AG09319 (cell line): ENCODE measurements around the gene IFFO2.

ENCODE experiments used
- DNase-seq: peaks from one replicate; pipeline ENCODE4 v3.0.0-alpha.2; 2010; ENCODE audit warnings: low read depth; ENCODE audit errors: extremely low read depth
- TF ChIP-seq, protein P1 (sequence below): IDR thresholded peaks from 2 replicates; pipeline ENCODE4 v1.5.1; 2011; ENCODE audit warnings: low read depth, mild to moderate bottlenecking, inconsistent platforms, low read length, moderate library complexity

IFFO2 gene

DNA sequence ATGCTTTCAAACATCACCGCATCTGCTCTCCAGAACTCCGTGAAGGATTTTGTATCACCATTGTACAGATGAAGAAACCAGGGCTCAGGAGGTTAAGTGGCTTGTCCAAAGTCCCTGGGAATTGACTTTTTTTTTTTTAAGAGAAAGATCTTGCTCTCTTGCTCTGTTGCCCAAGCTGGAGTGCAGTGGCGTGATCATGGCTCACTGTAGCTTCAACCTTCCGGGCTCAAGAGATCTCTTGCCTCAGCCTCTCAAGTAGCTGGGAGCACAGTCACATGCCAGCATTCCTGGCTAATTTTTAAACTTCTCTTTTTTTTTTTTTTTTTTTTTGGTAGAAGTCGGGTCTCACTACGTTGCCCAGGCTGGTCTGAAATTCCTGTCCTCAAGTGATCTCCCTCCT is 90.2 kb downstream of the IFFO2 start:
- DNase-seq: no peak
- TF ChIP-seq, protein P1, sequence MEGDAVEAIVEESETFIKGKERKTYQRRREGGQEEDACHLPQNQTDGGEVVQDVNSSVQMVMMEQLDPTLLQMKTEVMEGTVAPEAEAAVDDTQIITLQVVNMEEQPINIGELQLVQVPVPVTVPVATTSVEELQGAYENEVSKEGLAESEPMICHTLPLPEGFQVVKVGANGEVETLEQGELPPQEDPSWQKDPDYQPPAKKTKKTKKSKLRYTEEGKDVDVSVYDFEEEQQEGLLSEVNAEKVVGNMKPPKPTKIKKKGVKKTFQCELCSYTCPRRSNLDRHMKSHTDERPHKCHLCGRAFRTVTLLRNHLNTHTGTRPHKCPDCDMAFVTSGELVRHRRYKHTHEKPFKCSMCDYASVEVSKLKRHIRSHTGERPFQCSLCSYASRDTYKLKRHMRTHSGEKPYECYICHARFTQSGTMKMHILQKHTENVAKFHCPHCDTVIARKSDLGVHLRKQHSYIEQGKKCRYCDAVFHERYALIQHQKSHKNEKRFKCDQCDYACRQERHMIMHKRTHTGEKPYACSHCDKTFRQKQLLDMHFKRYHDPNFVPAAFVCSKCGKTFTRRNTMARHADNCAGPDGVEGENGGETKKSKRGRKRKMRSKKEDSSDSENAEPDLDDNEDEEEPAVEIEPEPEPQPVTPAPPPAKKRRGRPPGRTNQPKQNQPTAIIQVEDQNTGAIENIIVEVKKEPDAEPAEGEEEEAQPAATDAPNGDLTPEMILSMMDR: no peak

DNA sequence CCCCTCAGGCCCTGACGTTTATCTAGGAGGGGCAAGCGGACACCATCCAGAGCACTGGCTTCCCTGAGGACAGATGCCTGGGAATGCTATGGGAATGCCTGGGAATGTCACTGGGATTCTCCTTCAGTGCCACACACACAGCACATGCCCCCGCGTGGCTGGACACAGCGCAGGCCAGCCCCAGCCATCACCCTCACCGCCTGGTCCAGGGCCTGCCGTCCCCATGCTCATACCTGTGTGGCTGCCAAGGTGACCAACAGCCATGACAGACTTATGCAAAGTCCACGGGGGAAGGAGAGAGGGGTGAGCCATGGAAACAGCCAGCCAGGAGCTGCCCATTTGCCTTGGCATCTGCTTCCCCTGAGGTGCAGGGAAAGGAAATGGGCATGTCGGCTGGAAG is 91.3 kb downstream of the IFFO2 start:
- TF ChIP-seq, protein P1: no peak
- no peak for DNase-seq

DNA sequence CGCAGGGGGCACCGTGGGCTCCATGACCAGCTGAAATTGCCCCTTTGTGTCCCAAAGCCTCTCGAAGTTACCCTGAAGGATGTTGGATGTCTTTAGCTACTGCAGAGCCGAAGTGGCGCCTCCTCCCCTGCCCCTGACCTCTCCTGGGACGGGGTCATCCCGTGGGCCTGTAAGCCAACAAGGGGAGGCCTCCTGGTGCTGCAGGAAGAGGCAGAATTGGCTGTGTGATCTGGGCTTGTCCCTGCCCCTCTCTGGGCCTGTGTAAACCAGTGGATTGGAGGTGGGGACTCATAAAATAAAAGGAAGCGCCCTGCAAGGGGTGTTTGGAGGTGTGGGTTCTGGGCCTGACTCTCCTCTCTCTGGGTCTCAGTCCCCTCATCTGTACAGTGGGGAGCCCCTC is 94.9 kb downstream of the IFFO2 start:
- TF ChIP-seq, protein P1: no peak
- no peak for DNase-seq

DNA sequence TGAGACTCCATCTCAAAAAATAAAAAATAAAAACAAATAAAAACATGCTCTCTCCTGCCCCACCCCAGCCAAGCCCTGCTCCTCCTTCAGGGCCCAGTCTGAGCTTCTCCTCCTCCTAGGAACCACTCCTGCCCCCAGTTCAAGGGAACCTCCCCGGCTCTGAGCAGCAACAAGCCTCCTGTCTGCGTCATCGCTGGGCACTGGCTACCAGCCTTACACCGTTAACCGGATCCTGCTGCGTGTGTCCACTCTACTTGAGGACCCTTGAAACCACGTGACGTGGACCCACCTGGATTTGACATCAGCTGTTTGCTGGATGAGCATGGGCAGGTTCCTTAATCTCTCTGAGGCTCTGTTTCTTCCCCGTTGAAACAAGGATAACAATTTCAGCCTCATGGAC is 95.4 kb downstream of the IFFO2 start:
- no peak for DNase-seq
- TF ChIP-seq, protein P1: no peak

DNA sequence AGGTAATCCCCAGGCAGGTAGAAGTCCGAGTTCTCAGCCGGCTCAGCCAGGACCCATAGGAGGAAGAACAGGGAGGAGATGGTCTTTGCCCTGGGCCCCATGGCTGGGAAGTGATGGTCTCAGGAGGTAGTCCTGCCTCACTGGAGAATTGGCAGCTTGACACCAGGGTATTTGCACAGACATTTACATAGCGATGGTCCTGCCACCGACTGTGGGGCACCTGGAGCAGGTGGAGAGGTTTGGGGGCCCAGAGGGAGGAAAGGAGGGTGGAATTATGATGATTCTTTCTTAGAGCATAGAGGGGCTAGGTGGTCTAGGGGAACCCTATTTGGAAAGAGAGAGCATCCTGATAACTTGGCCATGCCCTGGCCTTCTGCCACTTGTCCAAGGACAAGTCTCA is 96.9 kb downstream of the IFFO2 start, which contains the start of gene TAS1R2:
Gene TAS1R2, minus strand, starts transcription at position 101 of the 400 bp plus-strand sequence. Its CDS starts 0 bp downstream, at position 101.
- TF ChIP-seq, protein P1: no peak
- DNase-seq: no peak

DNA sequence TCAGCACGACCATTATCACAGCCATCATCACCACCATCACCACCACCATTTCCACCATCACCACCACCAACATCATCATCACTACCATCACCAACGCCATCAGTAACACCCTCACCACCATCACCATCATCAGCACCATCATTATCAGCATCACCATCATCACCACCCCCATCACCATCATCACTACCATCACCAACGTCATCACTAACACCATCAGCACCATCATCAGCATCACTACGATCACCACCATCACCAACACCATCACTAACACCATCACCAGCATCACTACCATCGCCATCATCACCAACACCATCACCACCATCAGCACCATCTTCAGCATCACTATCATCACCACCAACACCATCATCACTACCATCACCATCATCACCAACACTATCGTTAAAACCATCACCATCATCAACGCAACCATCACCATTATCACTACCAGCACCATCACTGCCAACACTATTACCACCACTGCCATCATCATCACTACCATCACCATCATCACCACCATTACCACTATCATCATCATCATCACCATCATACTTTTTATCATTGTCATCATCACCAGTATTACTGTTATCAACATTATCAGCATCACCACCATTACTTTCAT is 98.3 kb downstream of the IFFO2 start:
- TF ChIP-seq, protein P1: no peak
- DNase-seq: no peak

DNA sequence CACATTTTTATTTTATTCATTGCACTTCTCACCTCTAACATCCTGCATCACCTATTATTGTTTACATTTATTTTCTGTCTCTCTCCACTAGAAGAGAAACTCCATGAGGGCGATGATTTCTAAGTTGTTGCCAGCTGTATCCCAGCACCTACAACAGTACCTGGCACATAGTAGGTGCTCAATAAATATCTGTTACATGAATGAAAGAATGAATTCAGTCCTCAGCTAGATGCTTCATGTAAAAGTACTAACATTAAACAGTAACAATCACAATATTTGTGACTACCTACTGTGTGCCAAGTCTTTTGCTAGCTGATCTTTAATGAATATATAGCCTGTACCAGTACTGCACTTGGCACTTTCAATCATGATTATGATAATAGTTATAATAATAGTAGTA is 100.0 kb downstream of the IFFO2 start:
- no peak for DNase-seq
- TF ChIP-seq, protein P1: no peak
